H9 (cell line): ENCODE data around the gene MALT1. TPM values are rescaled to one million over a fixed set of nuclear protein-coding genes. Genes with fewer than 3 reads are reported as not detected.

ENCODE experiments used
- DNase-seq: peaks from one replicate; pipeline ENCODE4 v3.0.0-alpha.2; 2017
- H2AFZ ChIP-seq: one replicate; pipeline ENCODE4 v1.6.1; 2013; ENCODE audit warnings: mild to moderate bottlenecking, low read length, control low read depth, moderate library complexity
- H2AK5ac ChIP-seq: 2 replicates; pipeline ENCODE4 v1.6.1; 2013; ENCODE audit warnings: low read length, control low read depth, mixed read lengths; ENCODE audit not compliant: insufficient read length
- H2BK120ac ChIP-seq: one replicate; pipeline ENCODE4 v1.6.1; 2013; ENCODE audit warnings: low read depth, mild to moderate bottlenecking, low read length, control low read depth, inconsistent platforms; ENCODE audit not compliant: poor library complexity, severe bottlenecking
- H2BK12ac ChIP-seq: 2 replicates; pipeline ENCODE4 v1.6.1; 2013; ENCODE audit warnings: low read length, control low read depth, mixed read lengths, low read depth; ENCODE audit not compliant: insufficient read length
- H2BK15ac ChIP-seq: 2 replicates; pipeline ENCODE4 v1.6.1; 2013; ENCODE audit warnings: low read depth, low read length, control low read depth
- H2BK20ac ChIP-seq: one replicate; pipeline ENCODE4 v1.6.1; 2013; ENCODE audit warnings: low read depth, mild to moderate bottlenecking, low read length, control low read depth, inconsistent platforms; ENCODE audit not compliant: poor library complexity, severe bottlenecking
- H2BK5ac ChIP-seq: 2 replicates; pipeline ENCODE4 v1.6.1; 2013; ENCODE audit warnings: low read length, control low read depth, mixed read lengths; ENCODE audit not compliant: insufficient read length
- H3K14ac ChIP-seq: 2 replicates; pipeline ENCODE4 v1.6.1; 2013; ENCODE audit warnings: low read length, control low read depth; ENCODE audit not compliant: insufficient read depth
- H3K18ac ChIP-seq: 2 replicates; pipeline ENCODE4 v1.6.1; 2013; ENCODE audit warnings: low read depth, mild to moderate bottlenecking, mixed read lengths, low read length, control low read depth; ENCODE audit not compliant: insufficient read length
- H3K23ac ChIP-seq: 2 replicates; pipeline ENCODE4 v1.6.1; 2013; ENCODE audit warnings: low read length, control low read depth, mixed read lengths, low read depth; ENCODE audit not compliant: insufficient read length
- H3K23me2 ChIP-seq: 2 replicates; pipeline ENCODE4 v1.6.1; 2013; ENCODE audit warnings: low read depth, mild to moderate bottlenecking, mixed read lengths, low read length, control low read depth; ENCODE audit not compliant: insufficient read length, poor library complexity, severe bottlenecking
- H3K27ac ChIP-seq: 2 replicates; pipeline ENCODE4 v1.5.1; 2013; ENCODE audit warnings: low read length, control low read depth, mixed read lengths, low read depth; ENCODE audit not compliant: insufficient read length
- H3K27me3 ChIP-seq: 2 replicates; pipeline ENCODE4 v1.6.1; 2013; ENCODE audit warnings: low read length, control low read depth, inconsistent platforms; ENCODE audit not compliant: insufficient read depth
- H3K4ac ChIP-seq: 2 replicates; pipeline ENCODE4 v1.6.1; 2013; ENCODE audit warnings: low read depth, mild to moderate bottlenecking, control low read depth, inconsistent platforms, low read length, moderate library complexity
- H3K4me1 ChIP-seq: 2 replicates; pipeline ENCODE4 v1.6.1; 2013; ENCODE audit warnings: low read length, control low read depth, inconsistent platforms; ENCODE audit not compliant: insufficient read depth
- H3K4me2 ChIP-seq: 2 replicates; pipeline ENCODE4 v1.6.1; 2013; ENCODE audit warnings: low read length, control low read depth, mixed read lengths; ENCODE audit not compliant: insufficient read length, insufficient read depth
- H3K56ac ChIP-seq: 2 replicates; pipeline ENCODE4 v1.6.1; 2013; ENCODE audit warnings: low read depth, mild to moderate bottlenecking, mixed read lengths, low read length, control low read depth; ENCODE audit not compliant: insufficient read length
- H3K79me1 ChIP-seq: 2 replicates; pipeline ENCODE4 v1.6.1; 2013; ENCODE audit warnings: low read depth, mild to moderate bottlenecking, moderate library complexity, low read length, control low read depth, inconsistent platforms; ENCODE audit not compliant: insufficient read depth, poor library complexity, severe bottlenecking
- H3K79me2 ChIP-seq: 2 replicates; pipeline ENCODE4 v1.6.1; 2013; ENCODE audit warnings: low read length, control low read depth, inconsistent platforms; ENCODE audit not compliant: insufficient read depth
- H3K9ac ChIP-seq: 2 replicates; pipeline ENCODE4 v1.6.1; 2013; ENCODE audit warnings: low read length, control low read depth, mixed read lengths; ENCODE audit not compliant: insufficient read length; ENCODE audit errors: extremely low read depth
- H3K9me3 ChIP-seq: one replicate; pipeline ENCODE4 v1.6.1; 2013; ENCODE audit warnings: low read depth, low read length, inconsistent platforms; ENCODE audit not compliant: control insufficient read depth
- H3T11ph ChIP-seq: one replicate; pipeline ENCODE4 v1.6.1; 2013; ENCODE audit warnings: mild to moderate bottlenecking, low read length, control low read depth, inconsistent platforms
- H4K20me1 ChIP-seq: one replicate; pipeline ENCODE4 v1.6.1; 2013; ENCODE audit not compliant: control insufficient read depth, insufficient read length, insufficient read depth
- H4K5ac ChIP-seq: 2 replicates; pipeline ENCODE4 v1.6.1; 2013; ENCODE audit warnings: low read depth, mild to moderate bottlenecking, mixed read lengths, low read length, control low read depth; ENCODE audit not compliant: insufficient read length
- H4K8ac ChIP-seq: replicated peaks from 2 replicates; pipeline ENCODE4 v1.6.1; 2013; ENCODE audit warnings: low read length, control low read depth, mixed read lengths, low read depth; ENCODE audit not compliant: insufficient read length
- H4K91ac ChIP-seq: 2 replicates; pipeline ENCODE4 v1.6.1; 2013; ENCODE audit warnings: low read depth, mild to moderate bottlenecking, moderate library complexity, mixed read lengths, low read length, control low read depth; ENCODE audit not compliant: insufficient read length
- H3K27ac Mint-ChIP-seq, 3 experiments: 2 replicates in 2 of 3; 3 replicates in 1 of 3; pipeline ENCODE4 v1.8.0; 2020 to 2021; ENCODE audit warnings: mixed read lengths in 3 of 3, mild to moderate bottlenecking in 1 of 3, moderate library complexity in 1 of 3
- H3K27me3 Mint-ChIP-seq: 2 replicates; pipeline ENCODE4 v1.8.0; 2021; ENCODE audit warnings: low read depth, mild to moderate bottlenecking, moderate library complexity, mixed read lengths
- H3K36me3 Mint-ChIP-seq, 3 experiments: 2 replicates in 2 of 3; 3 replicates in 1 of 3; pipeline ENCODE4 v1.8.0; 2020 to 2021; ENCODE audit warnings: low read depth in 3 of 3, mixed read lengths in 3 of 3; ENCODE audit not compliant: insufficient read depth in 1 of 3
- H3K4me1 Mint-ChIP-seq, 2 experiments: 2 replicates each; pipeline ENCODE4 v1.8.0; 2020; ENCODE audit warnings: mixed read lengths in 2 of 2
- H3K4me3 Mint-ChIP-seq, 2 experiments: 2 replicates in 1 of 2; 3 replicates in 1 of 2; pipeline ENCODE4 v1.8.0; 2020 to 2021; ENCODE audit warnings: mild to moderate bottlenecking in 2 of 2, mixed read lengths in 2 of 2, moderate library complexity in 1 of 2
- H3K9me3 Mint-ChIP-seq, 2 experiments: 2 replicates in 1 of 2; 3 replicates in 1 of 2; pipeline ENCODE4 v1.8.0; 2020; ENCODE audit warnings: mild to moderate bottlenecking in 2 of 2, mixed read lengths in 2 of 2, moderate library complexity in 1 of 2
- WGBS: extraction: QIAGEN DNeasy Blood & Tissue Kit; methylation state at CpG from one replicate; pipeline ENCODE4 v1.1.7; 2013; ENCODE audit warnings: missing lambda C conversion rate, low lambda C conversion rate, mixed read lengths; ENCODE audit not compliant: insufficient read length; ENCODE audit errors: extremely low coverage; 5-methylcytosine and 5-hydroxymethylcytosine counted together
- total RNA-seq: library from RNA; stranded (reverse); gene quantifications from 2 replicates; pipeline ENCODE4 v1.2.1, GENCODE V29; 2021
- TF ChIP-seq, protein P1 (sequence below): fragments of 200-600 bp; sonication (generic); conservative IDR thresholded peaks from 3 replicates; pipeline ENCODE4 v1.8.0; 2021; ENCODE audit warnings: antibody characterized with exemption, mild to moderate bottlenecking

Gene MALT1
- total RNA-seq, 1 experiment from 2014 or later, result 18.1 TPM

- Histone ChIP-seq H3K27me3 (no peaks in the 10 kb centered on the region), H3T11ph (no peak overlapping the region), H4K5ac (no peak overlapping the region), H4K91ac (no peak overlapping the region), H3K18ac (no peak overlapping the region), H2BK15ac (no peak overlapping the region), H3K79me1 (no peaks in the 10 kb centered on the region), H2AK5ac (no peak overlapping the region), H3K9ac (no peak overlapping the region), H2BK20ac (no peak overlapping the region), H3K4me1 (no peaks in the 10 kb centered on the region), H2BK120ac (no peak overlapping the region), H2AFZ (no peak overlapping the region), H3K27ac (no peak overlapping the region), H3K79me2 (no peaks in the 10 kb centered on the region), H3K23me2 (no peaks in the 10 kb centered on the region), H3K23ac (no peak overlapping the region), H3K4me2 (no peak overlapping the region), H3K14ac (no peak overlapping the region), H3K4ac (no peak overlapping the region), H3K56ac (no peak overlapping the region), H2BK12ac (no peak overlapping the region), H3K9me3 (no peaks in the 10 kb centered on the region), H2BK5ac (no peak overlapping the region), H4K20me1 (no peaks in the 10 kb centered on the region), H4K8ac (no peak overlapping the region)
- Mint-ChIP-seq H3K9me3 (no peaks in the 10 kb centered on the region), H3K27ac (no peak overlapping the region), H3K4me1 (peaks cover 12% of the 10 kb centered on the region in 2 experiments), H3K4me3 (no peak overlapping the region), H3K36me3 (peaks cover 9 to 15% (median 15%) of the 10 kb centered on the region in 3 experiments; a peak in 6 of 7 replicates), H3K27me3 (no peaks in the 10 kb centered on the region; the same call in 1 of the 2 replicates)
- no peak for DNase-seq
- TF ChIP-seq, protein P1, sequence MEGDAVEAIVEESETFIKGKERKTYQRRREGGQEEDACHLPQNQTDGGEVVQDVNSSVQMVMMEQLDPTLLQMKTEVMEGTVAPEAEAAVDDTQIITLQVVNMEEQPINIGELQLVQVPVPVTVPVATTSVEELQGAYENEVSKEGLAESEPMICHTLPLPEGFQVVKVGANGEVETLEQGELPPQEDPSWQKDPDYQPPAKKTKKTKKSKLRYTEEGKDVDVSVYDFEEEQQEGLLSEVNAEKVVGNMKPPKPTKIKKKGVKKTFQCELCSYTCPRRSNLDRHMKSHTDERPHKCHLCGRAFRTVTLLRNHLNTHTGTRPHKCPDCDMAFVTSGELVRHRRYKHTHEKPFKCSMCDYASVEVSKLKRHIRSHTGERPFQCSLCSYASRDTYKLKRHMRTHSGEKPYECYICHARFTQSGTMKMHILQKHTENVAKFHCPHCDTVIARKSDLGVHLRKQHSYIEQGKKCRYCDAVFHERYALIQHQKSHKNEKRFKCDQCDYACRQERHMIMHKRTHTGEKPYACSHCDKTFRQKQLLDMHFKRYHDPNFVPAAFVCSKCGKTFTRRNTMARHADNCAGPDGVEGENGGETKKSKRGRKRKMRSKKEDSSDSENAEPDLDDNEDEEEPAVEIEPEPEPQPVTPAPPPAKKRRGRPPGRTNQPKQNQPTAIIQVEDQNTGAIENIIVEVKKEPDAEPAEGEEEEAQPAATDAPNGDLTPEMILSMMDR, result no peak
- no CpG with 5 or more reads among the region's 3 CpGs for WGBS
Measured at GRCh38 chr18:58753976-58754375, 82.7 kb downstream of the MALT1 start.
